ENCODE results near the gene LGALS7B.
"Not testable (repeated sequence)": the region's sequence is repeated elsewhere in the genome, so short reads cannot be mapped to it uniquely, and the experiment has no call there.

LGALS7B gene

GRCh38 chr19:38770228-38770948, 18.6 kb upstream of the LGALS7B start:
- not testable (repeated sequence) for DNase-seq

GRCh38 chr19:38770949-38771275, 18.1 kb upstream of the LGALS7B start:
- DNase-seq = not testable (repeated sequence)

DNA sequence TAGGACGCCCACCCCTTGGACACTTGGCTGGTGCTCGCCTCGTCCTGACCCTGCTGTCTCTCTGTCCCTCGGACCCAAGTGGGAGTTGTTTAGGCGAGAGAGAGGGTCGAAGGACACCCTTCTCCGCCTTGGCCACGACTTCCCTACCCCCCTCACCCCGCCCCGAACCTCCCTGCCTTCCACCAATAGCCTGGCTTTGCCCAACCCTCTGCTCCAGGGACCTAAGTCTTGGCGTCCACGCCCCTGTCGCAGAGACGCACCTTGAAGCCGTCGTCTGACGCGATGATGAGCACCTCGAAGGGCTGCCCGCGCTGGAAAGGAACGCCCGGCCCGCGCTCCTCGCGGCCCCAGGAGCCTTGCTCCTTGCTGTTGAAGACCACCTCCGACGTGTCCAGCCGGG, 17.4 kb upstream of the LGALS7B start:
- not testable (repeated sequence) for DNase-seq

DNA sequence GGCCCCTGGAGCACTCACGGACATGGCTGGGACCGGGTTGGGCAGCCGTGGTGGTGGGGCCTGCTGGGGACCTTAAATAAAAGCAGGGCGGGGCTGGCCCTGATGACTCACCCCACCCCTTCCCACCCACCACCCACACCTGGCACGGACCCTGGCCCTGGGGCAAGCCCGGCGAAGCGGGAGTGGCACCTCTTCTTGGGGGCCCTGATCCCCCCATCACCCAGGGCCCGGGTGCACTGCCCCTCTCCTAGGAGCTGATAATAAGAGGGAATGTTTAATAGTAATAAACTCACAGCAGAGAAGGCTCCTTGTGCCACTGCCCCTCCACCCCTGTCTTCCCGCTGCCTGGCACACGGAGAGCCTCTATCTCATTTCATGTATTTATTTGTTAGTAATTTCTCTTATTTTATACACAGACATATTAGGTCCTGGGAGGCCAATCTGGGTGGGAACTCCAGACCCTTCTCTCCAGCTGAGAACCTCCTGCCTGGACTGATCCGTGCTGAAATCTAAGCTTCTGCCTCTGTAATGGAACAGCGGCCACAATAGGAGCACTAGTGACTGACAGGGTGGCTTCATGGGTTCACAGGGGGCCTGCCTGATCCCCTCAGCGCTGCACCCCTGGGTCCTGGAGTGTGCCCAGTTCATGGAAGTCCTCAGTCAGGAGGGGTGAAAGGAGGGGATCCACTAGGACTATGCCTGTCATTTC, 15.4 kb upstream of the LGALS7B start, which contains the start of gene LGALS7:
Gene LGALS7 (minus strand): TSS at position 49 of the 709 bp plus-strand sequence. CDS start 25 bp downstream, at position 24.
- DNase-seq = no peak

DNA sequence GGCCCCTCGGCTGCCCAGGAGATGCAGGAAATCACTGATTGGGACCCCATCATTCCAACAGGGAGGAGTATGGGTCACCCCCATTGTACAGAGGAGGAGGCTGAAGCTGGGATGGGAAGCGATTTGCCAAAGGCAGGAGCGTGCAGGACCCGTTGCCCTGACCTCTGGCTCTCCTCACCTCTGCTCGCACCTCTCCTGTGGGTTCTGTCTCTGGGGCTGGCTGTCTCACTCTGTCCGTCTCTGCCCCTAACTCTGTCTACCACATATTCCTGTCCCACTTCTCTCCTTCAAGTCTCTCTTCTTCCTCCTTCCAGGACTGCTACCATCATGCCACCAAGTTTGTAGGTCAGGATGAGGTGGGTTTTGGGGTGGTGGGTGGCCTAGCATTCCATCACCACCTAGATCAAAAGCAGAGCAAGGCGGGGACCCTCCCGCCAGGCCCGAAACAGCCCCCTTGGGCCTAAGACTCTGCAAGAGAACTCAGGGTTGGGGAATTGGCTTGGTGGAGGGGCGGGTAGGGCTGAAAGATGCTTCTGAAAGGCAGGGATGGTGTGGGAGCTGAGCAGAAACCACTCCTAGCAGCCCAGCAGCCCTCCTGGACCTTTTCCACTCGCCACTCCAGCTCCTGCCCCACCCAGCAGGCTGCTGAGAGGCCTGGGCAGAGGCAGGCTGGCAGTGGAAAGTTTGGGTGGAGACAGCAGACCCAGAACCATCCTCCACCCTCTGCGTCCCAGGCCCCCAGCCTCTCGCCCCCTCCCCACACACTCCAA, 14.6 kb upstream of the LGALS7B start:
- no peak for DNase-seq

- no peak for DNase-seq
Observed at GRCh38 chr19:38778733-38779132, 10.3 kb upstream of the LGALS7B start.

- DNase-seq = no peak
Observed at GRCh38 chr19:38780443-38780842, 8.6 kb upstream of the LGALS7B start.

- DNase-seq = no peak
Observed at GRCh38 chr19:38781058-38781457, 7.9 kb upstream of the LGALS7B start.

DNA sequence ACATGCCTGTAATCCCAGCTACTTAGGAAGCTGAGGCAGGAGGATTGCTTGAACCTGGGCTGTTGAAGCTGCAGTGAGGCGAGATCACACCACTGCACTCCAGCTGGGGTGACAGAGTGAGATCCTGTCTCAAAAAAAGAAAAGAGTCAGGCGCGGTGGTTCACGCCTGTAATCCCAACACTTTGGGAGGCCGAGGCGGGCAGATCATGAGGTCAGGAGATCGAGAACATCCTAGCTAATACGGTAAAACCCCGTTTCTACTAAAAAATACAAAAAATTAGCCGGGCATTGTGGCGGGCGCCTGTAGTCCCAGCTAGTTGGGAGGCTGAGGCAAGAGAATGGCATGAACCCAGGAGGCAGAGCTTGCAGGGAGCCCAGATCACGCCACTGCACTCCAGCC, 6.8 kb upstream of the LGALS7B start:
- not testable (repeated sequence) for DNase-seq

DNA sequence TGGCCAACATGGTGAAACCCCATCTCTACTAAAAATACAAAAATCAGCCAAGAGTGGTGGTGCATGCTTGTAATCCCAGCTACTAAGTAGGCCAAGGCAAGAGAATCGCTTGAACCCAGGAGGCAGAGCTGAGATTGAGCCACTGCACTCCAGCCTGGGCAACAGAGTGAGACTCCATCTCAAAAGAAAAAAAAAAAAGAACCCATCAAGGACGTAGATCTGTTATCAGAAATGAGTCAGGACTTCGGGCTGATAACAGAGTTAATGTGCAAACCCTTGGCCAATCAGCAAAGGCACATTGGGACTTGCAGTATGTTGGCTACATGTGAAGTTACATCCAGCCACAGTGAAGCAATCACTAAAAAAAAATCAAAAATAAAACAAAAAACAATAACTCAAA, 4.8 kb upstream of the LGALS7B start:
- no peak for DNase-seq

DNA sequence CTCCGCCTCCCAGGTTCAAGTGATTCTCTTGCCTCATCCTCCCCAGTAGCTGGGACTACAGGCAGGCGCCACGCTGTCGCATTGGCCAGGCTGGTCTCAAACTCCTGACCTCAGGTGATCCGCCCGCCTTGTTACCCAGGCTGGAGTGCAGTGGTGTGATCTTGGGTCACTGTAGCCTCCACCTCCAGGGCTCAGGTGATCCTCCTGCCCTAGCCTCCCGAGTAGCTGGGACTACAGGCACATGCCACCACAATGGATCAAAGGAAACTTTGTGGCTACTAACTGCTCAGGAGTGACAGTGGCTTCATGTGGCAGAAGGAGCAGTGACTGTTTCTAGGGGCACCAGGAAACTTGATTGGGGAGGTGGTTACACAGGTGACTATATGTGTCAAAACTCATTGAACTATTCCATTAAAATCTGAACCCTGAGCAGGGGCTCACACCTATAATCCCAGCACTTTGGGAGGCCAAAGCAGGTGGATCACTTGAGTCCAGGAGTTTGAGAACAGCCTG, 3.8 kb upstream of the LGALS7B start:
- DNase-seq = no peak

DNA sequence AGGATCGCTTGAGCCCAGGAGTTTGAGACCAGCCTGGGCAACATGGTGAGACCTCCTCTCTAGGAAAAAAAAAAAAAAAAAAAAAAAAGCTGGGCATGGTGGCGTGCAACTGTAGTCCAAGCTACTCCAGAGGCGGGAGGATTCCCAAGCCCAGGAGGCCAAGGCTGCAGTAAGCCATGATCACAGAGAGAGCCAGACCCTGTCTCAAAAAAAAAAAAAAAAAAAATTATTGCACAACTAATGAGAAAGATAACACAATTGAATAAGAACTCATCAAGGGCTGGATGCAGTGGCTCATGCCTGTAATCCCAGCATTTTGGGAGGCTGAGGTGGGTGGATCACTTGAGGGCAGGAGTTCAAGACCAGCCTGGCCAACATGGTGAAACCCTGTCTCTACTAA, 2.9 kb upstream of the LGALS7B start:
- DNase-seq = not testable (repeated sequence)

GRCh38 chr19:38786572-38787265, 2.3 kb upstream of the LGALS7B start:
- no peak for DNase-seq

DNA sequence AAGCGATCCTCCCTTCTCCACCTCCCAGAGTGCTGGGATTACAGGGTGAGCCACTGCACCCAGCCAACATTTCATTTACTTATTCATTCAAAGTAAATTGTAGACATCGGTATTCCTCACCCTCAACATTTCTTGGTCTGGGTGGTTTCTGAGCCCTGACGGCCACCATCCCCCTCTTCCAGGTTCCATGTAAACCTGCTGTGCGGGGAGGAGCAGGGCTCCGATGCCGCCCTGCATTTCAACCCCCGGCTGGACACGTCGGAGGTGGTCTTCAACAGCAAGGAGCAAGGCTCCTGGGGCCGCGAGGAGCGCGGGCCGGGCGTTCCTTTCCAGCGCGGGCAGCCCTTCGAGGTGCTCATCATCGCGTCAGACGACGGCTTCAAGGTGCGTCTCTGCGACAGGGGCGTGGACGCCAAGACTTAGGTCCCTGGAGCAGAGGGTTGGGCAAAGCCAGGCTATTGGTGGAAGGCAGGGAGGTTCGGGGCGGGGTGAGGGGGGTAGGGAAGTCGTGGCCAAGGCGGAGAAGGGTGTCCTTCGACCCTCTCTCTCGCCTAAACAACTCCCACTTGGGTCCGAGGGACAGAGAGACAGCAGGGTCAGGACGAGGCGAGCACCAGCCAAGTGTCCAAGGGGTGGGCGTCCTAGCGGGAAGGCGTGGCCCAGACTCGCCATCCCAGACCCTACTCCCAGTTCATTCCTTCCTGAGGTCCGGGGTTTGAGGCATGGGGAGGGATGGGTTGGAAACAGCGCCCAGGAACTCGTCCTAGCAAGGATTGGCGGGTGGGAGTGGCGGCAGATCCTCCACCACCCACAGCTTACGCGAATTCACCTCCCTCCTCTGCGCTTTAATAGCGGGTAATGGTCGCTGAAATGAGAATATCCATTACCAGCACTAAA, 1.8 kb downstream of the LGALS7B start:
- DNase-seq = not testable (repeated sequence)

- DNase-seq = not testable (repeated sequence)
Observed at GRCh38 chr19:38791451-38792064, 2.6 kb downstream of the LGALS7B start.

DNA sequence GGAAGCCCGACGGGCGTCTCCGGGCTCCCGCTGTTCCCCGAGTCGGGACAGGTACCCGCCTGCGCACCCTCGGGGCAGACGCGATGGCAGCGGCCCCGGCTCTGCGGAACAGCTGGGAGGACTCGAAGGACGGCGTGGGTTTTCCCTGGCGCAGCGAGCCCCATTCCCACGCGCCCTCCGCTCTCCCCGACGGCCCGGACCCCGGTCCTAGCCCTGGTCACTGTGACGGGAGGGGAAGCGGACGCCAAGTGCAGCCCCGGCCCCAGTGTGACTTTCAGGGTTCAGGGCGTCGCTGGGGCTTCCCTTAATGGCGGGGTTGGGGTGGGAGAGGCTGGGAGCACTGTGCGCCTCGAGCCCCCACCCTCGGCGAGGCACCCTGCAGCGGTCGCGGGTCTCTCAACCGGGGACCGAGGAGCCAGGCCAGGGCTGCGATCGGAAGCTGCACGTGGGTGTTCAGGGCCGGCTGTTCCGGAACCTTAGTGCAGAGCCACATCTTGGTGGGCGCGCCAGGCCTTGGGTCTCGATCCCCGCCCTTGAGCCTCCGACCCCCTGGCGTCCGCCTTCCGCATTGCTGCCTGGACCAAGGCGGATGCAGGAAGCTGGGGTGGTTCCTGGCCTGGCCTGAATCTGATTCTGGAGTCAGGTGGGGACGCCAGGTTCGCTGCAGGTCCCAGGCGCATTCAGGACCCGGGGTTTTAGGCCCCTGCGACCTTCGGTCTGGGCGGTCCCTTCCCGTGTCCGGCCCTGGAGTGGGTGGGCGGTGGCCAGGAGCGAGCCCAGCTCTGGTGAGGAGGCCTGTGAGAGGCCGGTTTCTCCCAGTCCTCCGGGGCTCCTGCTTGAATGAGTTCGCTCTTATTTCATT, 3.5 kb downstream of the LGALS7B start:
- peak; percentile 32 for DNase-seq

DNA sequence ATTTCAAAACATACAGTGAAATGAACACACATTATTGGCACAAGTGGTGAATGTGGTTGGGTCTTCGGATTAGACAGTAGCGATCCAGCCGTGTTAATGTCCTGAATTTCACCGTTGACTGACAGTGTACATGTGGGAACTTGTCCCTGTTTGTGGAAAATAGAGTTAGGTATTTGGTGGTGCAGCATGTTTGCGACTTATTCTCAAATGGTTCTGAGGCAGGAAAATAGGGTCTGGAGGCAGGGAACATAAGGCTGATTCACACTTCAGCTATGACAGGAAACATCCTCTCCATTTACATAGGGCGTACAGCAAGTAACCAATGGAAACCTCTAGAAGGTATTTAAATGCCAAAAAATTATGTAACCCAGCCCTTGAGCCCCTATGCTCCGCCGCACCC, 4.2 kb downstream of the LGALS7B start:
- peak; percentile 52 for DNase-seq

DNA sequence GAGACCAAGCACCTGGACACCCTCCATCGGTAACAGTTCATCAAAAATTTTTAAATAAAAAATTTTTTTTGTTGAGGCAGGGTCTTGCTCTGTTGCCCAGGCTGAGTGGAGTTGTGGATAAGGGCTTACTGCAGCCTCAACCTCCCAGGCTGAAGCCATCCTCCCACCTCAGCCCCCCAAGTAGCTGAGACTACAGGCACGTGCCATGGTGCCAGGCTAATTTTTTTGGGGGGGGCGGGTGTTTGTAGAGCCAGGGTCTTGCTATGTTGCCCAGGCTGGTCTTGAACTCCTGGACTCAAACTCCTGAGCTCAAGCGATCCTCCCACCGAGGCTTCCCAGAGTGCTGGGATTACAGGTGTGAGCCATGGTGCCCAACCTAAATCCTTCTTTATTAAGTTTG, 4.7 kb downstream of the LGALS7B start:
- no peak for DNase-seq

- no peak for DNase-seq
Observed at GRCh38 chr19:38795549-38795948, 6.5 kb downstream of the LGALS7B start.

GRCh38 chr19:38796154-38796553, 7.2 kb downstream of the LGALS7B start:
- no peak for DNase-seq

Data from eye (tissue), 1 donor.